ENCODE results near the gene GTF2H2.
"Not testable (repeated sequence)": the region's sequence is repeated elsewhere in the genome, so short reads cannot be mapped to it uniquely, and the experiment has no call there.

GTF2H2 gene
- 5.3 to 6.4 reads per million in 2 donors for total RNA-seq

- DNase-seq = not testable (repeated sequence)
Observed at GRCh38 chr5:71067262-71067928, at the start of gene GTF2H2. Gene GTF2H2 (minus strand): TSS chr5:71067676. CDS start chr5:71062763, 4,913 bp downstream.

- DNase-seq = not testable (repeated sequence)
Observed at GRCh38 chr5:71109730-71110275, 42.3 kb upstream of the GTF2H2 start.

DNA sequence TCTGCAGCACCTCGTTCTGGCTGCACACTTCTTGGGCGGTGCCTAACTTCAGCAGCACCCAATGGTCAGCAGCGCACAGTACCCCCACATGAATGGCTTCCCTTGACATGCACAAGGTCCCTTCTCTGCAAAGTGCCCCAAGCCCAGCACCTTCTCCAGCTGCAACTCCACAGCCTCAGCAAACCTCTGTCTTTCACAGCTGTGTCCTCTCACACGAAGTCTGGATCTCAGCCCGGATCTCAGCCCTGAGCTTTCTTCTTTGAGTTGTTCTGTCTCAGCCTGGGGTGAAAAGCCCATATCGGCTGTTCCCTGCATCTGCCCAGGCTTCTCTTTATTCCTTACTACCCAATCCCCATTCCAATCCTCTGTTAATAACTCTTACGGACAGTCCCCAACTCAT lies 32.5 kb upstream of the GTF2H2 start:
- not testable (repeated sequence) for DNase-seq

- DNase-seq = not testable (repeated sequence)
Observed at GRCh38 chr5:71097930-71098203, 30.4 kb upstream of the GTF2H2 start.

GRCh38 chr5:71097173-71097929 lies 29.9 kb upstream of the GTF2H2 start:
- not testable (repeated sequence) for DNase-seq

DNA sequence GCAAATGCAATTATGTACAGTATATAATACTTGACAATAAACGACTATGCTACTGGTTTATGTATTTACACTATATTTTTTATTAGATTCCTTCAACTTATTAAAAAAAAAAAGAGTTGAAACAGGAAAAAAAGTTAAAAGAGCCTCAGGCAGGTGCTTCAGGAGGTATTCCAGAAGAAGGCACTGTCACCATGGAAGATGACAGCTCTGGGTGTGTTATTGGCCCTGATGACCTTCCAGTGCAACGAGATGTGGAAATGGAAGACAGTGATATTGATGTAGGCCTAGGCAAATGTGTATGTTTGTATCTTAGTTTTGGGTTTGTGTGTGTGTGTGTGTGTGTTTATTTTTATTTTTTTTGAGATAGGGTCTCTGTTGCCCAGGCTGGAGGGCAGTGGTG lies 22.3 kb upstream of the GTF2H2 start:
- not testable (repeated sequence) for DNase-seq

- not testable (repeated sequence) for DNase-seq
Observed at GRCh38 chr5:71088754-71089153, 21.3 kb upstream of the GTF2H2 start.

GRCh38 chr5:71086145-71086544 lies 18.7 kb upstream of the GTF2H2 start:
- not testable (repeated sequence) for DNase-seq

- not testable (repeated sequence) for DNase-seq
Observed at GRCh38 chr5:71084280-71085063, 17.0 kb upstream of the GTF2H2 start.

- not testable (repeated sequence) for DNase-seq
Observed at GRCh38 chr5:71082898-71083297, 15.4 kb upstream of the GTF2H2 start.

GRCh38 chr5:71082340-71082739 lies 14.9 kb upstream of the GTF2H2 start:
- not testable (repeated sequence) for DNase-seq

- not testable (repeated sequence) for DNase-seq
Observed at GRCh38 chr5:71061322-71061721, 6.2 kb downstream of the GTF2H2 start.

- DNase-seq = not testable (repeated sequence)
Observed at GRCh38 chr5:71059426-71059825, 8.1 kb downstream of the GTF2H2 start.

DNA sequence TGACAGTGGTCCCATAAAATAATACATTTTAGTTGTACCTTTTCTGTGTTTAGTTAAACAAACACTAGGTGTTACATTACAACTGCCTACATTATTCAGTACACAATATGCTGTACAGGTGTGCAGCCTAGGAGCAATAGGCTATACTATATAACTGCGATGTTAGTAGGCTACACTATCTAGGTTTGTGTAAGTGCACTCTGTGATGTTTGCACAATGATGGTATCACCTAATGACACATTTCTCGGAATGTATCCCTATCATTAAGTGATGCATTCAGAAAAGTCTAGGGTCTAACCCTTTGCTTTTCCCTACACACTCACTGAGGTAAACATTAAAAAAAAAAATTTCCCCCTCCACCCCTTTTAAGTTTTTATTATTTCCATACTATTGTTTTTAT lies 22.7 kb downstream of the GTF2H2 start:
- DNase-seq = not testable (repeated sequence)

DNA sequence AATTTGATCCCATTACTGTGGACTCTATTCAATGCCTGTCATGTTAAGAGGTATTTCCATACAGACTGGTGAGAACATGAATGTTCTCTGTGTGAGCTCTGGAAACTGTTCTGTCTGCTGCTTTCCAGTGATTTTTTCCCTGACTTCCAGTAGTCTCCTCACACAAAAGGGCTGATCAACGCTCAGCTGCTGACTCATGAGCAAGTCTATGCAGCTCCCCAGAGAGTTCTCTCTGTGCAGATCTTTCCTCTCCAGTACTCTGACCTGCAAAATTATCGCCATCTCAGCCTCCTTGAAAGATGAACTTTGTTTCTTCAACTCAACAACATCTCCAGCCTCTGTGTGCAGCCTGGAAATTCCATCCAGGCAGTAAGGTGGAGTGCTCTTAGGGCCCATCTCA lies 23.3 kb downstream of the GTF2H2 start:
- DNase-seq = not testable (repeated sequence)

DNA sequence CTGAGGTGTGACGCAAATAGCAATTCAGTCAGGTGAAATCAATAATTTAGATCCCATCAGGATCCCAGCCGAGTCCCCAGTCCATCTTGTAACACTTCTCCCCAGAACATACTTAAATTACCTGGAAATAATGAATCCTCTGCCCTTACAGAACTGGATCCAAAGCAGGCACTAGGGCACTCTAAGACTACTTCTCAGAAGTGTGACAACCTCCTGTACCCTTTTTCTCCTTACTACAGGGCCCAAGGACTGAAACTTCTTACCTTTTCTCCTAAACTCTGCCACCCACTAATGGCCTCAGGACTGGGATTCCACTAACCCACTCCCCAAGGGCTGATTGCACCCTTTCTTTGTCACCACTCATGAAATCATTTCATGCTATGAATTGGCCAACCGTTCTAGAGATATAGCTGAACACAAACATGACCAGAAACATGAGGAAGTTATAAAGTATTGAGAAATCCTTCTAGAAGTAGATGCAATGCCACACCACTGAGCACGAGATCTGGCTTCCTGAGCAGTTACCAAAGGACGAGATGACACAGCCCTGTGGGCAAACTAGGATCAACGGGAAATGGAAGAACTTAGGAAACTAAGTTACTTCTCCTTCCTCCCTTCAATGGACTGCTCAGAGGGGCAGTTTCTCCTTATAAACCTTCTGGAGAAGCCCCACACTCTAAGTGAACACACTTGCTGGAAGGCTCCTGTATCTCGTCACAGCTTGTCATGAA lies 36.3 kb downstream of the GTF2H2 start:
- not testable (repeated sequence) for DNase-seq

GRCh38 chr5:71025289-71025953 lies 42.1 kb downstream of the GTF2H2 start, which contains the start of gene NAIP:
Gene NAIP (minus strand): TSS chr5:71025339. CDS start chr5:71012915, 12,424 bp downstream.
- not testable (repeated sequence) for DNase-seq

DNA sequence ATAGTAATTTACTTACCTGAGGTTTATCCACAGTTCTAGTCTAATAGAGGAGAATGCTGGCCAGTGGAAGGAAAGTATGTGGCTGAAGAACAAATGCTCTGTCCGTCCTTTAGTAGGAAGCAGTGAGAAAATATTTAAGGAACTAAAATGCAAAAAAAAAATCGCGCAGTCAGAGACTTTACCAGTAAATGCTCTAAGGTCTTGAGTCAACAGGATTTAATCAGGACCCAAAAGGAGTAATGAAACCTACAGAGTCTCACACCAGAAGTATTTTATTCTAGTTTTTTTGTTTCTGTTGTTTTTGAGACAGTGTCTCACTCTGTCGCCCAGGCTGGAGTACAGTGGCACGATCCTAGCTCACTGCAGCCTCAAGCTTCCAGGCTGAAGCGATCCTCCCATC lies 46.8 kb downstream of the GTF2H2 start:
- DNase-seq = not testable (repeated sequence)

- DNase-seq = not testable (repeated sequence)
Observed at GRCh38 chr5:71018376-71019005, 49.0 kb downstream of the GTF2H2 start.

- DNase-seq = no peak
Observed at GRCh38 chr5:71014176-71014575, 53.3 kb downstream of the GTF2H2 start.

DNA sequence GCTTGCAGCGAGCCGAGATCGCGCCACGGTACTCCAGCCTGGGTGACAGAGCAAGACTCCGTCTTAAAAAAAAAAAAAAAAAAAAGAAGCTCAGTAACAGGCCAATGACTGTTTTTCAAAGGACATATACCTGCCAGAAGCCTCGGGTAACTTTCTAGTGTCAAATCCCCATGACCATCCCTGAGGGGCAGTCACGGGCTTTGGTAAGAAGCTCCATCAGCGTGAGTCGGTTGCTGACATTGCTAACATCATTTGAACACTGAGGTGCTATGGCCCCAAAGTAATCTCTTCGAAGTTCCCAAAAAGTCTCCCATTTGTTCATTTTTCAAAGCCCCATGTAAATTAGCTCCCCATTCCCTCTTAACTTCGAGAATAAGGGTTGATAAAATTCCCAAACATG lies 53.9 kb downstream of the GTF2H2 start:
- no peak for DNase-seq
